ENCODE data around the gene CHID1. TPM values are rescaled to one million over a fixed set of nuclear protein-coding genes. Genes with fewer than 3 reads are reported as not detected.
A peak's percentile ranks its signal among the peaks of the same experiment; 100 is the strongest.

The CHID1 gene
- total RNA-seq, 3 donors from 2014 or later, result 102 to 115 (median 104) TPM

- ATAC-seq (no peak), DNase-seq (no peak)
- Mint-ChIP-seq H3K36me3 (ENCODE audit: insufficient read depth) (peaks cover 36% of the 10 kb centered on the region), H3K9me3 (peaks cover 4% of the 10 kb centered on the region), H3K27me3 (ENCODE audit: low read depth) (no peaks in the 10 kb centered on the region), H3K4me1 (ENCODE audit: low read depth) (peaks cover 25% of the 10 kb centered on the region), H3K4me3 (no peak overlapping the region)
Measured at GRCh38 chr11:944711-945470, 34.3 kb upstream of the CHID1 start.

- Mint-ChIP-seq H3K9me3 (peaks cover 1% of the 10 kb centered on the region), H3K27me3 (ENCODE audit: low read depth) (no peaks in the 10 kb centered on the region), H3K4me1 (ENCODE audit: low read depth) (peaks cover 37% of the 10 kb centered on the region), H3K4me3 (no peak overlapping the region), H3K36me3 (ENCODE audit: insufficient read depth) (peaks cover 28% of the 10 kb centered on the region)
- ATAC-seq, result no peak
- DNase-seq, result no peak
Measured at GRCh38 chr11:942823-943222, 32.2 kb upstream of the CHID1 start.

- Mint-ChIP-seq H3K4me3 (no peak overlapping the region), H3K4me1 (ENCODE audit: low read depth) (peaks cover 48% of the 10 kb centered on the region), H3K9me3 (no peaks in the 10 kb centered on the region), H3K36me3 (ENCODE audit: insufficient read depth) (peaks cover 24% of the 10 kb centered on the region), H3K27me3 (ENCODE audit: low read depth) (no peaks in the 10 kb centered on the region)
- DNase-seq (no peak), ATAC-seq (peak in 1 of 2 donors; percentile 27)
Measured at GRCh38 chr11:940496-941135, 30.0 kb upstream of the CHID1 start.

- H3K4me3 Mint-ChIP-seq, result no peak overlapping the region
- DNase-seq (no peak), ATAC-seq (peak; percentile 69 to 75)
- H3K27me3 Mint-ChIP-seq (ENCODE audit: low read depth), result no peaks in the 10 kb centered on the region
- peaks cover 8% of the 10 kb centered on the region for H3K36me3 Mint-ChIP-seq (ENCODE audit: insufficient read depth)
- no peaks in the 10 kb centered on the region for H3K9me3 Mint-ChIP-seq
- peaks cover 56% of the 10 kb centered on the region for H3K4me1 Mint-ChIP-seq (ENCODE audit: low read depth)
Measured at GRCh38 chr11:937841-938261, 27.2 kb upstream of the CHID1 start.

GRCh38 chr11:936199-936598 lies 25.6 kb upstream of the CHID1 start:
- no peaks in the 10 kb centered on the region for H3K9me3 Mint-ChIP-seq
- DNase-seq, result no peak
- peaks cover 5% of the 10 kb centered on the region for H3K36me3 Mint-ChIP-seq (ENCODE audit: insufficient read depth)
- peaks cover 61% of the 10 kb centered on the region for H3K4me1 Mint-ChIP-seq (ENCODE audit: low read depth)
- H3K4me3 Mint-ChIP-seq, result no peak overlapping the region
- no peaks in the 10 kb centered on the region for H3K27me3 Mint-ChIP-seq (ENCODE audit: low read depth)
- ATAC-seq, result no peak

GRCh38 chr11:934527-934926 lies 23.9 kb upstream of the CHID1 start:
- Mint-ChIP-seq H3K9me3 (no peaks in the 10 kb centered on the region), H3K4me1 (ENCODE audit: low read depth) (peaks cover 53% of the 10 kb centered on the region), H3K36me3 (ENCODE audit: insufficient read depth) (peaks cover 1% of the 10 kb centered on the region), H3K4me3 (no peak overlapping the region), H3K27me3 (ENCODE audit: low read depth) (no peaks in the 10 kb centered on the region)
- ATAC-seq (no peak), DNase-seq (no peak)

GRCh38 chr11:933936-934335 lies 23.3 kb upstream of the CHID1 start:
- no peak overlapping the region for H3K4me3 Mint-ChIP-seq
- ATAC-seq, result no peak
- no peaks in the 10 kb centered on the region for H3K27me3 Mint-ChIP-seq (ENCODE audit: low read depth)
- no peaks in the 10 kb centered on the region for H3K9me3 Mint-ChIP-seq
- H3K4me1 Mint-ChIP-seq (ENCODE audit: low read depth), result peaks cover 56% of the 10 kb centered on the region
- DNase-seq, result no peak
- peaks cover 1% of the 10 kb centered on the region for H3K36me3 Mint-ChIP-seq (ENCODE audit: insufficient read depth)

GRCh38 chr11:933142-933851 lies 22.7 kb upstream of the CHID1 start:
- ATAC-seq, result no peak
- no peak overlapping the region for H3K4me3 Mint-ChIP-seq
- H3K36me3 Mint-ChIP-seq (ENCODE audit: insufficient read depth), result peaks cover 1% of the 10 kb centered on the region
- DNase-seq, result no peak
- H3K9me3 Mint-ChIP-seq, result no peaks in the 10 kb centered on the region
- H3K27me3 Mint-ChIP-seq (ENCODE audit: low read depth), result no peaks in the 10 kb centered on the region
- peaks cover 60% of the 10 kb centered on the region for H3K4me1 Mint-ChIP-seq (ENCODE audit: low read depth)

GRCh38 chr11:932435-932834 lies 21.8 kb upstream of the CHID1 start:
- no peaks in the 10 kb centered on the region for H3K27me3 Mint-ChIP-seq (ENCODE audit: low read depth)
- DNase-seq (no peak), ATAC-seq (no peak)
- no peaks in the 10 kb centered on the region for H3K36me3 Mint-ChIP-seq (ENCODE audit: insufficient read depth)
- H3K4me3 Mint-ChIP-seq, result no peak overlapping the region
- no peaks in the 10 kb centered on the region for H3K9me3 Mint-ChIP-seq
- H3K4me1 Mint-ChIP-seq (ENCODE audit: low read depth), result peaks cover 60% of the 10 kb centered on the region

- ATAC-seq (no peak), DNase-seq (no peak)
- H3K9me3 Mint-ChIP-seq, result no peaks in the 10 kb centered on the region
- no peaks in the 10 kb centered on the region for H3K36me3 Mint-ChIP-seq (ENCODE audit: insufficient read depth)
- H3K4me1 Mint-ChIP-seq (ENCODE audit: low read depth), result peaks cover 63% of the 10 kb centered on the region
- no peaks in the 10 kb centered on the region for H3K27me3 Mint-ChIP-seq (ENCODE audit: low read depth)
- no peak overlapping the region for H3K4me3 Mint-ChIP-seq
Measured at GRCh38 chr11:931385-931784, 20.8 kb upstream of the CHID1 start.

- Mint-ChIP-seq H3K36me3 (ENCODE audit: insufficient read depth) (no peaks in the 10 kb centered on the region), H3K27me3 (ENCODE audit: low read depth) (no peaks in the 10 kb centered on the region), H3K4me3 (no peak overlapping the region), H3K4me1 (ENCODE audit: low read depth) (peaks cover 61% of the 10 kb centered on the region), H3K9me3 (no peaks in the 10 kb centered on the region)
- ATAC-seq, result no peak
- DNase-seq, result no peak
Measured at GRCh38 chr11:929405-929804, 18.8 kb upstream of the CHID1 start.

GRCh38 chr11:928786-929185 lies 18.2 kb upstream of the CHID1 start:
- Mint-ChIP-seq H3K36me3 (ENCODE audit: insufficient read depth) (no peaks in the 10 kb centered on the region), H3K4me1 (ENCODE audit: low read depth) (peaks cover 56% of the 10 kb centered on the region), H3K9me3 (no peaks in the 10 kb centered on the region), H3K4me3 (no peak overlapping the region), H3K27me3 (ENCODE audit: low read depth) (no peaks in the 10 kb centered on the region)
- ATAC-seq (no peak), DNase-seq (no peak)

- Mint-ChIP-seq H3K36me3 (ENCODE audit: insufficient read depth) (no peaks in the 10 kb centered on the region), H3K4me1 (ENCODE audit: low read depth) (peaks cover 47% of the 10 kb centered on the region), H3K27me3 (ENCODE audit: low read depth) (no peaks in the 10 kb centered on the region), H3K4me3 (peak overlapping the region; percentile 84), H3K9me3 (no peaks in the 10 kb centered on the region)
- DNase-seq, result peak; percentile 22
- ATAC-seq, result no peak
Measured at GRCh38 chr11:927871-928270, 17.3 kb upstream of the CHID1 start.

- H3K36me3 Mint-ChIP-seq (ENCODE audit: insufficient read depth), result no peaks in the 10 kb centered on the region
- H3K27me3 Mint-ChIP-seq (ENCODE audit: low read depth), result no peaks in the 10 kb centered on the region
- DNase-seq (no peak), ATAC-seq (no peak)
- H3K4me3 Mint-ChIP-seq, result peak overlapping the region; percentile 84
- peaks cover 39% of the 10 kb centered on the region for H3K4me1 Mint-ChIP-seq (ENCODE audit: low read depth)
- no peaks in the 10 kb centered on the region for H3K9me3 Mint-ChIP-seq
Measured at GRCh38 chr11:926341-926916, 15.8 kb upstream of the CHID1 start.

All from activated T-cell treated with anti-CD3 and anti-CD28 coated beads, Interleukin-2, amount 50 U/mL, for 4 hours (primary cell).